GM19351 (cell line): ENCODE measurements around the gene OR51G2.

Source experiments
- ATAC-seq: cut with Tn5 transposase; IDR thresholded peaks from one replicate; pipeline ENCODE4 v1.9.1; 2021; ENCODE audit warnings: mild to moderate bottlenecking, moderate library complexity; ENCODE audit not compliant: unreplicated experiment

The OR51G2 gene

GRCh38 chr11:4865855-4866254, 53.3 kb downstream of the OR51G2 start:
- ATAC-seq = no peak

GRCh38 chr11:4863876-4864275, 55.3 kb downstream of the OR51G2 start:
- no peak for ATAC-seq
